CD4-positive, alpha-beta T cell (primary cell): Measurements from ENCODE around the gene RHOBTB3. TPM values are rescaled to one million over a fixed set of nuclear protein-coding genes. Genes with fewer than 3 reads are reported as not detected.
"Not testable (repeated sequence)": the region's sequence is repeated elsewhere in the genome, so short reads cannot be mapped to it uniquely, and the experiment has no call there.

Experiments
- ATAC-seq: fragments of 200-7000 bp; cut with Tn5 transposase; one replicate; pipeline ENCODE4 v1.10.0; 2022; ENCODE audit warnings: mild to moderate bottlenecking; ENCODE audit not compliant: poor library complexity
- CTCF ChIA-PET: fragments of 350-600 bp; sonication (Branson Sonifier 250); formaldehyde crosslinking; loops from one replicate; lab custom pipeline; 2021; ENCODE audit warnings: antibody characterized with exemption, inconsistent platforms; lab: Charles Lee
- POLR2A ChIA-PET: fragments of 350-600 bp; sonication (Branson Sonifier 250); formaldehyde crosslinking; loops from one replicate; lab custom pipeline; 2021; ENCODE audit warnings: antibody characterized with exemption, inconsistent platforms; lab: Charles Lee
- DNase-seq, 14 experiments: peaks; one replicate each; pipeline ENCODE4 v3.0.0-alpha.2; 2013 to 2020; ENCODE audit warnings: mixed read lengths in 2 of 14
- H3K27ac ChIP-seq, 2 donors: one replicate each; pipeline versions ENCODE4 v1.5.1 to v1.7.0; 2013; ENCODE audit warnings: low read length in 2 of 2, low read depth in 1 of 2, mild to moderate bottlenecking in 1 of 2
- H3K27me3 ChIP-seq, 2 experiments: 1 replicate in 1 of 2; 2 replicates in 1 of 2; pipeline versions ENCODE4 v1.6.1 to v1.7.0; 2013; ENCODE audit warnings: low read length in 2 of 2, control low read depth in 1 of 2, mild to moderate bottlenecking in 1 of 2, moderate library complexity in 1 of 2; ENCODE audit not compliant: insufficient read depth in 2 of 2, control insufficient read depth in 1 of 2
- H3K36me3 ChIP-seq: one replicate; pipeline ENCODE4 v1.6.1; 2013; ENCODE audit warnings: low read length, control low read depth; ENCODE audit not compliant: insufficient read depth
- H3K4me1 ChIP-seq: one replicate; pipeline ENCODE4 v1.6.1; 2013; ENCODE audit warnings: low read length, control low read depth; ENCODE audit not compliant: insufficient read depth
- H3K4me3 ChIP-seq: one replicate; pipeline ENCODE4 v1.5.1; 2013; ENCODE audit warnings: mild to moderate bottlenecking, low read length, moderate library complexity
- H3K9me3 ChIP-seq, 2 experiments: 1 replicate in 1 of 2; 2 replicates in 1 of 2; pipeline versions ENCODE4 v1.6.1 to v1.7.0; 2013; ENCODE audit warnings: low read length in 2 of 2, mild to moderate bottlenecking in 2 of 2, control low read depth in 1 of 2, moderate library complexity in 1 of 2; ENCODE audit not compliant: control insufficient read depth in 1 of 2, insufficient read depth in 1 of 2
- H3K27ac Mint-ChIP-seq: one replicate; pipeline ENCODE4 v1.8.0; 2020; ENCODE audit warnings: mixed read lengths
- H3K27me3 Mint-ChIP-seq: one replicate; pipeline ENCODE4 v1.8.0; 2021; ENCODE audit warnings: mixed read lengths
- H3K36me3 Mint-ChIP-seq: one replicate; pipeline ENCODE4 v1.8.0; 2021; ENCODE audit warnings: low read depth, mixed read lengths
- H3K4me1 Mint-ChIP-seq: one replicate; pipeline ENCODE4 v1.8.0; 2021; ENCODE audit warnings: low read depth, mixed read lengths
- H3K4me3 Mint-ChIP-seq: one replicate; pipeline ENCODE4 v1.8.0; 2020; ENCODE audit warnings: mild to moderate bottlenecking, mixed read lengths
- H3K9me3 Mint-ChIP-seq: one replicate; pipeline ENCODE4 v1.8.0; 2020; ENCODE audit warnings: mixed read lengths
- CTCF ChIP-seq: fragments of 200-600 bp; IDR thresholded peaks from one replicate; pipeline ENCODE4 v1.8.0; 2022; ENCODE audit warnings: antibody characterized with exemption, mild to moderate bottlenecking
- intact Hi-C, 2 experiments: fragments of 100-400 bp; cut with DNase I in 1 of 2; cut with micrococcal nuclease in 1 of 2; formaldehyde crosslinking; loops; one replicate each; pipeline versions ENCODE4 v1.15.1 to v1.9.0; 2023 to 2025; cut with DNase I, micrococcal nuclease
- total RNA-seq, 174 experiments: library from RNA in 2 of 174; stranded (reverse) in 2 of 174; gene quantifications; one replicate each; pipeline ENCODE4 v1.2.3 and lab custom pipeline; 2021 to 2026

The RHOBTB3 gene
- total RNA-seq, 2 experiments from 2014 or later = 3.8 to 4.3 TPM

DNA sequence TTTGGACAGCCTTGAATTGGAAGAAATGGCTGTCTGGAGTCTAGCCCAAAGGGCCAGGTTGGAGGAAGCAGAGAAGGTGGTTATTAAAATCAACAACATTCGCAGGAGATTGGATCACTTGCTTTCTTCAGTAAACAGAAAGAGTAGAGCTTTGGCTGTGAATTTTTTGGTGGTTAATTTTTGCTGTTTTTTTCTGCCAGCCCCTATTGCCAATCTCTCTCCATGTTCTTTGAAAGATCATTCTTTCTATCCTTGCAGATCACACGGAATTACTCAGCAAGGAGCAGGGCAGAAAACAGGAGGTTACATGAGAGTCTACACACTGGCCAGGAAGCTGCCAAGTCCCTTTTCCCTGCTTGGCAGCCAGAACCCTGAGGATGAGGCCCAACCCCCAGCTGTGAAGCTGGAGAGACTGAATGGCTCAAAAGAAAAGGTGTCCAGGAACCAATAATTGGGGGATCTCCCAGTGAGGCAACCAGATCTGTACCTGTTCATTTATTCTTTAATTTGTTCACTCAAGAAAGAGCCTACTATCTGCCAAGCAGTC is 78.4 kb downstream of the RHOBTB3 start:
- Mint-ChIP-seq H3K4me3 (peak overlapping the region; percentile 26), H3K27ac (peak overlapping the region; percentile 76), H3K36me3 (peaks cover 28% of the 10 kb centered on the region), H3K27me3 (no peaks in the 10 kb centered on the region), H3K4me1 (peaks cover 70% of the 10 kb centered on the region), H3K9me3 (no peaks in the 10 kb centered on the region)
- POLR2A ChIA-PET = interaction anchor here (1.0 to 6.2 kb wide), 7 partner anchors 12 to 60 kb away, joined by 3 to 157 read pairs (median 11); partner anchors contain the start of gene GLRX
- Histone ChIP-seq H3K36me3 (peaks cover 21% of the 10 kb centered on the region), H3K9me3 (no peaks in the 10 kb centered on the region), H3K4me3 (no peak overlapping the region), H3K27me3 (no peaks in the 10 kb centered on the region), H3K27ac (peak overlapping the region; percentile 58 to 79), H3K4me1 (peaks cover 59% of the 10 kb centered on the region)
- TF ChIP-seq CTCF = no peak
- intact Hi-C loops = loop anchor here (1.0 to 10.0 kb wide), 4 partner anchors 13 to 255 kb away; partner anchors contain the start of genes GLRX (in 2 of the 2), ARSK (in 1 of the 2) and SKIC3 (in 1 of the 2)
- CTCF ChIA-PET = interaction anchor here (1.3 to 5.2 kb wide), 4 partner anchors 12 to 60 kb away, joined by 3 to 28 read pairs (median 3); no protein-coding TSS in a partner anchor
- ATAC-seq (no peak), DNase-seq (no peak)

GRCh38 chr5:95810305-95811125 is 79.4 kb downstream of the RHOBTB3 start:
- H3K4me3 Mint-ChIP-seq = peak overlapping the region; percentile 57
- DNase-seq (peak in 2 of 14 experiments; percentile 43 to 50), ATAC-seq (no peak)
- Histone ChIP-seq H3K27ac (peak overlapping the region; percentile 58 to 62), H3K4me1 (peaks cover 69% of the 10 kb centered on the region), H3K36me3 (peaks cover 31% of the 10 kb centered on the region), H3K9me3 (no peaks in the 10 kb centered on the region), H3K4me3 (no peak overlapping the region), H3K27me3 (no peaks in the 10 kb centered on the region)
- H3K36me3 Mint-ChIP-seq = peaks cover 38% of the 10 kb centered on the region
- TF ChIP-seq CTCF = no peak
- H3K9me3 Mint-ChIP-seq = no peaks in the 10 kb centered on the region
- intact Hi-C loops = no loop called here
- H3K4me1 Mint-ChIP-seq = peaks cover 79% of the 10 kb centered on the region
- ChIA-PET POLR2A (interaction anchor here (1.0 to 6.2 kb wide), 3 partner anchors 10 to 24 kb away, joined by 3 to 157 read pairs (median 11); partner anchors contain the start of gene GLRX), CTCF (interaction anchor here (5.2 kb wide), 1 partner anchor 29 kb away, joined by 28 read pairs; no protein-coding TSS in a partner anchor)
- peak overlapping the region; percentile 76 for H3K27ac Mint-ChIP-seq
- no peaks in the 10 kb centered on the region for H3K27me3 Mint-ChIP-seq

DNA sequence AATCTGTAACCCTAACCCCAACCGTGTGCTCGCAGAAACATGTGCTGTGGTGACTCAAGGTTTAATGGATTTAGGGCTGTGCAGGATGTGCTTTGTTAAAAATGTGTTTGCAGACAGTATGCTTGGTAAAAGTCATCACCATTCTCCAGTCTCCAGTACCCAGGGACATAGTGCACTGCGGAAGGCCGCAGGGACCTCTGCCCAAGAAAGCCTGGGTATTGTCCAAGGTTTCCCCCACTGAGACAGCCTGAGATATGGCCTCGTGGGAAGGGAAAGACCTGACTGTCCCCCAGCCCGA is 79.9 kb downstream of the RHOBTB3 start:
- Histone ChIP-seq H3K27ac (peak overlapping the region; percentile 58 to 62), H3K4me1 (peaks cover 75% of the 10 kb centered on the region), H3K36me3 (peaks cover 36% of the 10 kb centered on the region)
- H3K9me3 Mint-ChIP-seq, DNase-seq, intact Hi-C loops, H3K27me3 Mint-ChIP-seq, ATAC-seq, H3K9me3 ChIP-seq, H3K4me3 ChIP-seq, H3K27me3 ChIP-seq: not testable (repeated sequence)
- peak overlapping the region; percentile 76 for H3K27ac Mint-ChIP-seq
- H3K4me3 Mint-ChIP-seq = peak overlapping the region; percentile 12
- ChIA-PET CTCF (interaction anchor here (5.2 kb wide), 1 partner anchor 30 kb away, joined by 28 read pairs; no protein-coding TSS in a partner anchor), POLR2A (interaction anchor here (2.0 to 6.2 kb wide), 2 partner anchors 10 to 24 kb away, joined by 11 to 157 read pairs; partner anchors contain the start of gene GLRX)
- peaks cover 84% of the 10 kb centered on the region for H3K4me1 Mint-ChIP-seq
- H3K36me3 Mint-ChIP-seq = peaks cover 44% of the 10 kb centered on the region

GRCh38 chr5:95811461-95812073 is 80.4 kb downstream of the RHOBTB3 start:
- H3K36me3 ChIP-seq = peaks cover 41% of the 10 kb centered on the region
- H3K4me3 ChIP-seq, DNase-seq, H3K9me3 Mint-ChIP-seq, H3K27me3 Mint-ChIP-seq, H3K27me3 ChIP-seq, ATAC-seq, intact Hi-C loops, H3K9me3 ChIP-seq: not testable (repeated sequence)
- H3K4me3 Mint-ChIP-seq = peak overlapping the region; percentile 27
- H3K4me1 Mint-ChIP-seq = peaks cover 89% of the 10 kb centered on the region
- ChIA-PET CTCF (interaction anchor here (0.9 to 1.9 kb wide), 3 partner anchors 12 to 41 kb away, joined by 3 to 7 read pairs (median 4); no protein-coding TSS in a partner anchor), POLR2A (interaction anchor here (2.0 to 6.2 kb wide), 4 partner anchors 9 to 24 kb away, joined by 6 to 157 read pairs (median 14); partner anchors contain the start of gene GLRX)
- peak overlapping the region; percentile 76 for H3K27ac Mint-ChIP-seq
- peaks cover 49% of the 10 kb centered on the region for H3K36me3 Mint-ChIP-seq
- H3K27ac ChIP-seq = peak overlapping the region in 1 of 2 donors; percentile 23
- peaks cover 80% of the 10 kb centered on the region for H3K4me1 ChIP-seq
